Sigmoid colon (tissue), 7 donors: ENCODE data around the gene ADAMTS17. TPM values are rescaled to one million over a fixed set of nuclear protein-coding genes. Genes with fewer than 3 reads are reported as not detected.
A peak's percentile ranks its signal among the peaks of the same experiment; 100 is the strongest.

Experiments used
- DNase-seq: peaks from one replicate; pipeline ENCODE4 v3.0.0-alpha.2; 2019
- H3K27ac ChIP-seq, 4 donors: fragments of 200-600 bp; sonication (generic); one replicate each; pipeline ENCODE4 v1.5.1; 2016 to 2019; ENCODE audit warnings: mild to moderate bottlenecking in 1 of 4
- H3K27me3 ChIP-seq, 3 donors: fragments of 200-600 bp; sonication (generic); one replicate each; pipeline ENCODE4 v1.5.1; 2019; ENCODE audit warnings: mild to moderate bottlenecking in 1 of 3
- H3K36me3 ChIP-seq, 4 donors: fragments of 200-600 bp; sonication (generic); one replicate each; pipeline ENCODE4 v1.5.1; 2016 to 2019
- H3K4me1 ChIP-seq, 4 donors: fragments of 200-600 bp; sonication (generic); one replicate each; pipeline ENCODE4 v1.5.1; 2017 to 2019
- H3K4me3 ChIP-seq, 4 donors: fragments of 200-600 bp; sonication (generic); one replicate each; pipeline ENCODE4 v1.5.1; 2017 to 2019; ENCODE audit warnings: mild to moderate bottlenecking in 2 of 4, moderate library complexity in 1 of 4
- H3K9me3 ChIP-seq, 4 donors: fragments of 200-600 bp in 3 of 4; sonication (generic) in 3 of 4; one replicate each; pipeline versions ENCODE4 v1.5.1 to v1.6.1; 2013 to 2019
- EP300 ChIP-seq, 4 donors: sonication (generic); formaldehyde crosslinking; IDR thresholded peaks; one replicate each; pipeline ENCODE4 v1.6.1; 2017; ENCODE audit warnings: antibody characterized with exemption in 4 of 4
- POLR2A ChIP-seq, 2 donors: fragments of 450-650 bp; IDR thresholded peaks; one replicate each; pipeline ENCODE4 v1.6.1; 2016; ENCODE audit warnings: antibody characterized with exemption in 2 of 2, mild to moderate bottlenecking in 2 of 2, moderate library complexity in 2 of 2
- POLR2AphosphoS5 ChIP-seq, 4 donors: sonication (generic); formaldehyde crosslinking; IDR thresholded peaks; one replicate each; pipeline ENCODE4 v1.6.1; 2017; ENCODE audit warnings: antibody characterized with exemption in 4 of 4
- WGBS, 2 donors: extraction: QIAGEN DNeasy Blood & Tissue Kit; methylation state at CpG; one replicate each; pipeline ENCODE4 v1.1.7; 2013; 5-methylcytosine and 5-hydroxymethylcytosine counted together
- intact Hi-C: fragments of 100-400 bp; cut with DNase I; formaldehyde crosslinking; loops from one replicate; pipeline ENCODE4 v1.15.1; 2023
- polyA plus RNA-seq, 3 donors: library from polyadenylated mRNA; stranded (reverse); fragments of 200-250 nt; gene quantifications; one replicate each; pipeline ENCODE4 v1.2.3, GENCODE V29; 2013
- total RNA-seq, 4 donors: library from RNA; depleted of rRNA; stranded (reverse); fragments of >200 nt; gene quantifications; one replicate each; pipeline ENCODE4 v1.1.0, GENCODE V29; 2016
- TF ChIP-seq, protein P1 (sequence below), 4 experiments: fragments of 450-650 bp in 3 of 4; fragments of 200-600 bp in 1 of 4; IDR thresholded peaks; one replicate each; pipeline ENCODE4 v1.5.1; 2016 to 2019; ENCODE audit warnings: antibody characterized with exemption in 4 of 4, mild to moderate bottlenecking in 3 of 4, moderate library complexity in 2 of 4
- donor health status: healthy with polysubstance abuse.
- donor health status: Bipolar disorder and iron deficiency.
- donor health status: healthy.

ADAMTS17 gene
- total and polyA plus RNA-seq, 7 donors: 0.46 to 3.6 (median 1.2) TPM

DNA sequence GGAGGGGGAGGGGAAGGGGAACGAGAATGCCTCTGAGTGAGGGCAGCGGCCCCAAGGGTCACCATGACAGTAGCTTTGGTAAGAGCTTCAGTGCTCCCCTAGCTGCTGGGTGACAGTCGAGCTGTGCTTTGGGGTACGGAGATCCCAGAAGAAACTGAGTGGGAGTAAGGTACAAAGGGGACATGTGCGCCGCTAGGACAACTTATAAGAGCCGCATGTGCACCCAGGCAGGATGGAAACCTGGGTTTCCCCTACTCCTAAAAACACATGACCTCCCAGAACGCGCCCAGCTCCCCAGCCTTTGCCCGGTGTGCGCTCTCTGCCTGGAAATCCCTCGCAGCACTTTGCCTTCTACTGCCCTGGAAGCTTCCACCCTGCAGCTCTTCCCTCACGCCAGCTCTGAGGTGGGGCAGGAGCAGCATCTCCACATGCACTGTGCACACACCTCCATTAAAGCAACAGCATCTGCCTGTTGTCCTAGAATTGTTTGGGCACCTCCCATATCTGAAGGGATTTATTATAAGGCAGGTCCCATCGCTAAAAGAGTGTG is 232.2 kb downstream of the ADAMTS17 start:
- Histone ChIP-seq H3K4me1 (peaks cover 0 to 30% (median 21%) of the 10 kb centered on the region in 4 donors), H3K27ac (no peak overlapping the region), H3K9me3 (no peaks in the 10 kb centered on the region), H3K27me3 (no peaks in the 10 kb centered on the region), H3K36me3 (no peaks in the 10 kb centered on the region), H3K4me3 (no peak overlapping the region)
- peak; percentile 46 for DNase-seq
- 91% methylated on average over 14 of the region's 14 CpGs for WGBS, 2 donors
- intact Hi-C loops: no loop called here
- TF ChIP-seq POLR2A (IDR thresholded peaks at IDR 0.05) (no peak), EP300 (IDR thresholded peaks at IDR 0.05) (no peak), POLR2AphosphoS5 (IDR thresholded peaks at IDR 0.05) (no peak)
- TF ChIP-seq, protein P1, sequence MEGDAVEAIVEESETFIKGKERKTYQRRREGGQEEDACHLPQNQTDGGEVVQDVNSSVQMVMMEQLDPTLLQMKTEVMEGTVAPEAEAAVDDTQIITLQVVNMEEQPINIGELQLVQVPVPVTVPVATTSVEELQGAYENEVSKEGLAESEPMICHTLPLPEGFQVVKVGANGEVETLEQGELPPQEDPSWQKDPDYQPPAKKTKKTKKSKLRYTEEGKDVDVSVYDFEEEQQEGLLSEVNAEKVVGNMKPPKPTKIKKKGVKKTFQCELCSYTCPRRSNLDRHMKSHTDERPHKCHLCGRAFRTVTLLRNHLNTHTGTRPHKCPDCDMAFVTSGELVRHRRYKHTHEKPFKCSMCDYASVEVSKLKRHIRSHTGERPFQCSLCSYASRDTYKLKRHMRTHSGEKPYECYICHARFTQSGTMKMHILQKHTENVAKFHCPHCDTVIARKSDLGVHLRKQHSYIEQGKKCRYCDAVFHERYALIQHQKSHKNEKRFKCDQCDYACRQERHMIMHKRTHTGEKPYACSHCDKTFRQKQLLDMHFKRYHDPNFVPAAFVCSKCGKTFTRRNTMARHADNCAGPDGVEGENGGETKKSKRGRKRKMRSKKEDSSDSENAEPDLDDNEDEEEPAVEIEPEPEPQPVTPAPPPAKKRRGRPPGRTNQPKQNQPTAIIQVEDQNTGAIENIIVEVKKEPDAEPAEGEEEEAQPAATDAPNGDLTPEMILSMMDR (IDR thresholded peaks at IDR 0.05): no peak

GRCh38 chr15:100108846-100109245 is 232.9 kb downstream of the ADAMTS17 start:
- intact Hi-C loops: no loop called here
- H3K9me3 ChIP-seq: no peaks in the 10 kb centered on the region
- H3K4me1 ChIP-seq: peaks cover 0 to 25% (median 15%) of the 10 kb centered on the region in 4 donors
- WGBS, 2 donors: 96 to 97% methylated on average over 15 of the region's 15 CpGs
- peak; percentile 34 for DNase-seq
- H3K36me3 ChIP-seq: no peaks in the 10 kb centered on the region
- no peak overlapping the region for H3K27ac ChIP-seq
- H3K27me3 ChIP-seq: no peaks in the 10 kb centered on the region
- H3K4me3 ChIP-seq: no peak overlapping the region
- TF ChIP-seq EP300 (IDR thresholded peaks at IDR 0.05) (no peak), POLR2A (IDR thresholded peaks at IDR 0.05) (no peak), POLR2AphosphoS5 (IDR thresholded peaks at IDR 0.05) (no peak)
- TF ChIP-seq, protein P1 (IDR thresholded peaks at IDR 0.05): no peak

- peak; percentile 14 for DNase-seq
- Histone ChIP-seq H3K4me3 (no peak overlapping the region), H3K27me3 (no peaks in the 10 kb centered on the region), H3K9me3 (no peaks in the 10 kb centered on the region), H3K27ac (no peak overlapping the region), H3K4me1 (peaks cover 0 to 20% (median 11%) of the 10 kb centered on the region in 4 donors), H3K36me3 (no peaks in the 10 kb centered on the region)
- intact Hi-C loops: no loop called here
- WGBS, 2 donors: 95 to 96% methylated on average over 8 of the region's 8 CpGs
- TF ChIP-seq EP300 (IDR thresholded peaks at IDR 0.05): no peak
- TF ChIP-seq POLR2AphosphoS5 (IDR thresholded peaks at IDR 0.05): no peak
- TF ChIP-seq POLR2A (IDR thresholded peaks at IDR 0.05): no peak
- TF ChIP-seq, protein P1 (IDR thresholded peaks at IDR 0.05): no peak
Observed at GRCh38 chr15:100108346-100108745, 233.4 kb downstream of the ADAMTS17 start.

DNA sequence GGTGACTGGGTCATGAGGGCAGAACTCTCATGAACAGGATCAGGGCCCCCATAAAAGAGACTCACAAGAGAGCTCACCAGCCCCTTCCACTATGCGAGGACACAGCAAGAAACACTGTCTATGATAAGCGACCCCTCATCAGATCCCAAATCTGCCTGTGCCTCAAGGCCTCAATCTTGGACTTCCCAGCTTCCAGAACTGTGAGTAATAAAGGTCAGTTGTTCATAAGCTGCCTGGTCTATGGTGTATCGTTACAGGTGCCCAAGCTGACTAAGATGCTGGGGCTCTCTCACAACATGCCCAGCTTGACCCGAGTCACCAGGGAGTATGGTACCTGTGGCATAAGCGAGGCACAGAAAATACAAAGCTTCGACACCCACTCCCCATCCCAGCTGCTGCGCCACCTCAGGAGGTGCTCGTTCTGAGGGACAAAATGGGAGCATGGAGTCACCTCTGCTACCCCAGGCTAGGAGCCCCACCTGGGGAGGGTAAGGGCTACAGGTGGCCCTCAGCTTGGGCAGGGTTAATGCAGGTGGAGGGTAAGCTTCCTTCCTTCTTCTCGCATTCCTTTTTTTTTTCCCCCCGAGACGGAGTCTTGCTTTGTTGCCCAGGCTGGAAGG is 234.1 kb downstream of the ADAMTS17 start:
- Histone ChIP-seq H3K36me3 (no peaks in the 10 kb centered on the region), H3K27me3 (no peaks in the 10 kb centered on the region), H3K4me1 (peaks cover 0 to 18% (median 11%) of the 10 kb centered on the region in 4 donors), H3K27ac (no peak overlapping the region), H3K4me3 (no peak overlapping the region), H3K9me3 (no peaks in the 10 kb centered on the region)
- intact Hi-C loops: no loop called here
- peak; percentile 44 for DNase-seq
- TF ChIP-seq, protein P1 (IDR thresholded peaks at IDR 0.05): no peak
- no peak for TF ChIP-seq POLR2AphosphoS5 (IDR thresholded peaks at IDR 0.05)
- TF ChIP-seq POLR2A (IDR thresholded peaks at IDR 0.05): no peak
- no peak for TF ChIP-seq EP300 (IDR thresholded peaks at IDR 0.05)
- WGBS, 2 donors: 95 to 96% methylated on average over 11 of the region's 11 CpGs
